ENCODE measurements around the gene LRRC59. TPM values are rescaled to one million over a fixed set of nuclear protein-coding genes. Genes with fewer than 3 reads are reported as not detected.

The LRRC59 gene
- total and polyA plus RNA-seq, 2 of the 13 experiments (the other 11 are each of a cell fraction or from before 2014, with no cell fraction given) = 87.3 to 222 TPM

DNA sequence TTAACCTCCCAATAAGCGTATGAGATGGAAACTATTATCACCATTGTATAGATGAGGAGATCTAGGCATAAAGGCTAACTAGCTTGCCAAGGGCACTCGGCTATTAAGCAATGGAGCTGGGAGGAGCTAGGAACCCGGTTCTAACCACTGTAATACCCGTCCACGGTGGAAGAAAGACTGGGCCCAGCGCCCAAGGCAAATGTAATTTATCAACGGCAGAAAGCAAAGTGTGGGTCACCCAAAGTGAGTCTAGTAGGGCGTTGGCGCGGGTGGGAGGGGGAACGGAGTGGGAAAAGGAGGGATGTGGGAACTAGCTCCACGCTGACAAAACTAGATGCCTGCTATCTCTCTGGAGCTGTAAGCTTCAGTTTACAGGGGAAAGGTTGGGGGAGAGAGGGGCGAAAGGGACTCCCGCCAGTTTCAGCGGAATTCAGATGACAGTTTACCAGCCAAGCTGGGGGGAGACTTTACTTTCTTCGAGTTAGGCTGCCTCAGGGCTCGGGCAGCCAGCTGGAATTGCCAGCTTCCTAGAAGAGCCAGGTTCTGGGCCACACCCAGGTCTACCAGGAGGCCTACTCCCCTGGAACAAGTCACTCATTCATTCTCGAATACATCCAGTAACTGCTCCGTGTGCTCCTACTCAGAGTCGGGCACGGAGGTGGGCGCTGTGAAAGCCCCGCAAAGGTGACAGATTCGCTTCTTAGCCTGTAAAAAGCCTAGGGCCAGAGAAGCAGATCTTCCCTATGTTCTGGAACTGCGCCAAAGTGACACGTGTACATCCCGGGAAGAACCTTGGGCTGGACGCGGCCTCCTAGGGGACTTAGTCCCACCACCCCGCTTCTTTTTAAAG, 837 bp downstream of the LRRC59 start (continued):
- TF ChIP-seq ZNF510 (CRISPR knock-in tag; IDR thresholded peaks at IDR 0.05; ENCODE audit: low read depth) (no peak), RBFOX2 (IDR thresholded peaks at IDR 0.05; ENCODE audit: low read depth, low read length) (0 out of 2 replicates have a peak, but pooled peaks have one; percentile 9), WIZ (CRISPR knock-in tag; IDR thresholded peaks at IDR 0.05) (0 out of 2 replicates have a peak, but pooled peaks have one; percentile 63), ZBTB7A (CRISPR knock-in tag; IDR thresholded peaks at IDR 0.05) (no peak), ZNF883 (CRISPR knock-in tag; IDR thresholded peaks at IDR 0.05; ENCODE audit: not compliant biosample characterization) (no peak), HDAC2 (CRISPR knock-in tag; IDR thresholded peaks at IDR 0.05) (no peak), ZNF232 (CRISPR knock-in tag; IDR thresholded peaks at IDR 0.05; ENCODE audit: borderline replicate concordance) (no peak), FOXO1 (CRISPR knock-in tag; IDR thresholded peaks at IDR 0.05) (no peak), AGO1 (IDR thresholded peaks at IDR 0.05; ENCODE audit: low read depth, low read length, poor library complexity, severe bottlenecking) (no peak), KAT2B (IDR thresholded peaks at IDR 0.05; ENCODE audit: borderline replicate concordance, low read depth, low read length) (no peak), NFE2L2 (IDR thresholded peaks at IDR 0.05; ENCODE audit: low read length) (no peak), ZNF773 (CRISPR knock-in tag; IDR thresholded peaks at IDR 0.05; ENCODE audit: borderline replicate concordance) (no peak), ZNF484 (CRISPR knock-in tag; IDR thresholded peaks at IDR 0.05; ENCODE audit: borderline replicate concordance, low read depth) (no peak), U2AF2 (IDR thresholded peaks at IDR 0.05; ENCODE audit: low read depth, low read length) (no peak), ZNF451 (CRISPR knock-in tag; IDR thresholded peaks at IDR 0.05) (0 out of 2 replicates have a peak, but pooled peaks have one; percentile 16), ZNF343 (CRISPR knock-in tag; IDR thresholded peaks at IDR 0.05) (no peak), ZNF816 (CRISPR knock-in tag; IDR thresholded peaks at IDR 0.05; ENCODE audit: borderline replicate concordance) (no peak), TP53 (CRISPR knock-in tag; conservative IDR thresholded peaks at IDR 0.05) (no peak), ZNF562 (CRISPR knock-in tag; IDR thresholded peaks at IDR 0.05; ENCODE audit: borderline replicate concordance) (no peak), ZNF432 (CRISPR knock-in tag; IDR thresholded peaks at IDR 0.05; ENCODE audit: borderline replicate concordance) (no peak), ADNP (CRISPR knock-in tag; IDR thresholded peaks at IDR 0.05) (no peak), SMARCC2 (IDR thresholded peaks at IDR 0.05) (no peak), ZNF598 (CRISPR knock-in tag; IDR thresholded peaks at IDR 0.05; ENCODE audit: borderline replicate concordance) (no peak), ZNF577 (CRISPR knock-in tag; IDR thresholded peaks at IDR 0.05; ENCODE audit: borderline replicate concordance, low read depth) (no peak), ZNF839 (CRISPR knock-in tag; IDR thresholded peaks at IDR 0.05; ENCODE audit: borderline replicate concordance) (no peak)
- TF ChIP-seq, protein P1, sequence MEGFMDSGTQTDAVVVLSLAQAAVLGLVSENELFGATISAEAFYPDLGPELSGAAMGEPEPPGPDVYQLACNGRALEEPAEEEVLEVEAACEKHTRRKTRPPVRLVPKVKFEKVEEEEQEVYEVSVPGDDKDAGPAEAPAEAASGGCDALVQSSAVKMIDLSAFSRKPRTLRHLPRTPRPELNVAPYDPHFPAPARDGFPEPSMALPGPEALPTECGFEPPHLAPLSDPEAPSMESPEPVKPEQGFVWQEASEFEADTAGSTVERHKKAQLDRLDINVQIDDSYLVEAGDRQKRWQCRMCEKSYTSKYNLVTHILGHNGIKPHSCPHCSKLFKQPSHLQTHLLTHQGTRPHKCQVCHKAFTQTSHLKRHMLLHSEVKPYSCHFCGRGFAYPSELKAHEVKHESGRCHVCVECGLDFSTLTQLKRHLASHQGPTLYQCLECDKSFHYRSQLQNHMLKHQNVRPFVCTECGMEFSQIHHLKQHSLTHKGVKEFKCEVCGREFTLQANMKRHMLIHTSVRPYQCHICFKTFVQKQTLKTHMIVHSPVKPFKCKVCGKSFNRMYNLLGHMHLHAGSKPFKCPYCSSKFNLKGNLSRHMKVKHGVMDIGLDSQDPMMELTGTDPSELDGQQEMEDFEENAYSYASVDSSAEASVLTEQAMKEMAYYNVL (CRISPR knock-in tag; IDR thresholded peaks at IDR 0.05; ENCODE audit: borderline replicate concordance) = no peak
- TF ChIP-seq, protein P2, sequence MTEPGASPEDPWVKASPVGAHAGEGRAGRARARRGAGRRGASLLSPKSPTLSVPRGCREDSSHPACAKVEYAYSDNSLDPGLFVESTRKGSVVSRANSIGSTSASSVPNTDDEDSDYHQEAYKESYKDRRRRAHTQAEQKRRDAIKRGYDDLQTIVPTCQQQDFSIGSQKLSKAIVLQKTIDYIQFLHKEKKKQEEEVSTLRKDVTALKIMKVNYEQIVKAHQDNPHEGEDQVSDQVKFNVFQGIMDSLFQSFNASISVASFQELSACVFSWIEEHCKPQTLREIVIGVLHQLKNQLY (CRISPR knock-in tag; IDR thresholded peaks at IDR 0.05) = no peak
- TF ChIP-seq, protein P3, sequence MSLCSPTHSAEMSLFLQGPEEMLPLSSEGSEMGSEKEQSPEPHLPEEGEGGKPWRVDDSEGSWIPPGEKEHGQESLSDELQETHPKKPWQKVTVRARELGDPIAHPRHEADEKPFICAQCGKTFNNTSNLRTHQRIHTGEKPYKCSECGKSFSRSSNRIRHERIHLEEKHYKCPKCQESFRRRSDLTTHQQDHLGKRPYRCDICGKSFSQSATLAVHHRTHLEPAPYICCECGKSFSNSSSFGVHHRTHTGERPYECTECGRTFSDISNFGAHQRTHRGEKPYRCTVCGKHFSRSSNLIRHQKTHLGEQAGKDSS (CRISPR knock-in tag; IDR thresholded peaks at IDR 0.05; ENCODE audit: borderline replicate concordance, low read depth) = no peak

Measured in HepG2 (cell line).